GM21367 (cell line): ENCODE measurements around the gene GFRA1.

ENCODE experiments used
- ATAC-seq: cut with Tn5 transposase; IDR thresholded peaks from one replicate; pipeline ENCODE4 v1.9.1; 2021; ENCODE audit not compliant: unreplicated experiment

Gene GFRA1

GRCh38 chr10:116109481-116109880 lies 163.5 kb downstream of the GFRA1 start:
- ATAC-seq, result no peak

DNA sequence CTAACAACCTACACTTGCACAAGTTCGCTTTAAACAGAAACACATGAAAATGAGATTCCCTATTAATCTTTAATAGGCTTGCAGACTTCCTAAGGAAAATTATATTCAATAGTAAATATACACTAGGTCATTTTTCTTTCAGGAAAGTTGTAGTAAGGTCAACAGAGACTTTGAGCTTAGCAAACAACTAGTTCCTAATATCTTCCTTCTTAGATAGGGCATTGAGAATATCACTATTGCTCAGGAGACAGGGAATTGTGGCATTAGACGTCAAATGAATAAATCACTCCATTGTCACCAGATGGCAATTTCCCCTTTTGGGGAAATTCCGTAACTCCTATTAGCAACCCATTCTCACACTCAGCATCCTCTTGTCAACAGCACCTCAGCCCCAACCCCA lies 164.9 kb downstream of the GFRA1 start:
- ATAC-seq, result no peak

DNA sequence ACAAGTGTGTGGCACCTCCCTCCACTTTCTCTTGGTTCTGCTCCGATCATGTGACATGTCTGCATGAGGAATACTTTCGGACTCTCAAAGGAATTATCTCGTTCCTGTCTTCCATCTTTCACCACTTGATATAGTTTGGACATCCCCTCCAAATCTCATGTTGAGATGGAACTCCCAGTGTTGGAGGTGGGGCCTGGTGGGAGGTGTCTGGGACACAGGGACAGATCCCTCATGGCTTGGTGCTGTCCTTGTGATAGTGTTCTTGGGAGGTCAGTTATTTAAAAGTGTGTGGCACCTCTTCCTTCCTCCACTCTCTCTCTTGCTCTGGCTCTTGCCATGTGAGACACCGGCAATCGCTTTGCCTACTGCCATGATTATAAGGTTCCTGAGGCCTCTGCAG lies 166.4 kb downstream of the GFRA1 start:
- no peak for ATAC-seq

- ATAC-seq, result no peak
Observed at GRCh38 chr10:116105264-116105663, 167.7 kb downstream of the GFRA1 start.

DNA sequence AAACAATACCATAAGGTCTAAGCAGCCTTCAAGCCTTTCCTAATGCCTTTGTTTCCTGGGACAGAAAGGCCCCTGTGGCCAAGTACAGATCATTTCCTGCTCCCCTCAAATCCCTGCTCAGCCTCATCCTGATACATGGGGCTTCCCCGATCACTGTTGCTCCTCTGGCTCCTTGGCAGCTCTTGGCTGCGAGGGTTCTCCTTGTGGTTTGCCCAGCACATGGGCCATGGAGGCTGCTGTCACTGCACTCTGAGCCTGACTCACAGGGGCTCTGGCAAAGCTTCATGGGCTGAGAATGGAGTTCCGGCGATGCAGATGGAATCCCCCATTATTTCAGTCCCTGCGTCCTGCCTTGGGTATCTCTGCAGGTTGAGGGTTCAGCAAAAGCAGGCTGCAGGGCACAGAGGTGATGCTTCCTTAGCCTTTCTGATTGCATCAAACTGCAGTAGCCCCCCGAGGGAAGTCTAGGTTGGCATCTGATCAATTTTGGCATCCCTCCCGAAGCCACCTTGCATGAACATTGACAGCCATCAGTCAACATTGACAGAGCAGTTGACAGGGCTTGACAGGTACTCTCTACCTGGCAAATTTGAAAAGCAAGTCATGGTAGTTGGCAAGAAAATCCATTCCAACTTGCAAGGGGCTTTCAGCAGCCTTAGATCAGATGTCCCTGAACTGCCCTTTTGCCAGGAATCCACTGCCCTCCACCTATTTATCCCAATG lies 168.6 kb downstream of the GFRA1 start:
- no peak for ATAC-seq

DNA sequence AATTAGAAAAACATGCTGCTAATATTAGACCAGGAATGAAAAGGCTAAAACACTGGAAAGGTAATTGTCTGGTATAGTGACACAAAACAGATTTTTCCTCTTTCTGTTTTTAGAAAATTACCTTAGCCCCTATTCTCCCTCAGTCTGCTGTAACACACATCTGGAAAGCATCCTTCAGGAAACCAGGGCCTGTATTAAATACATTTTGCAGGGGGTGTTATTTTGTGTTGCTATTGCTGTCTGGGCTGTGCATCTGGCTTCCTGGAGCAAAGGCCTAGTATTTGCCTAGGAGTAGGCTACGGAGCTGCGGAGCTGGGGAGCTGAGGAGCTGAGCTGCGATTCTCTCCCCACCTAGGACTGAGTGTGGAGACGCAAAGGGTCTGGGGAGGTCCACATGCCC lies 169.3 kb downstream of the GFRA1 start:
- ATAC-seq, result no peak

DNA sequence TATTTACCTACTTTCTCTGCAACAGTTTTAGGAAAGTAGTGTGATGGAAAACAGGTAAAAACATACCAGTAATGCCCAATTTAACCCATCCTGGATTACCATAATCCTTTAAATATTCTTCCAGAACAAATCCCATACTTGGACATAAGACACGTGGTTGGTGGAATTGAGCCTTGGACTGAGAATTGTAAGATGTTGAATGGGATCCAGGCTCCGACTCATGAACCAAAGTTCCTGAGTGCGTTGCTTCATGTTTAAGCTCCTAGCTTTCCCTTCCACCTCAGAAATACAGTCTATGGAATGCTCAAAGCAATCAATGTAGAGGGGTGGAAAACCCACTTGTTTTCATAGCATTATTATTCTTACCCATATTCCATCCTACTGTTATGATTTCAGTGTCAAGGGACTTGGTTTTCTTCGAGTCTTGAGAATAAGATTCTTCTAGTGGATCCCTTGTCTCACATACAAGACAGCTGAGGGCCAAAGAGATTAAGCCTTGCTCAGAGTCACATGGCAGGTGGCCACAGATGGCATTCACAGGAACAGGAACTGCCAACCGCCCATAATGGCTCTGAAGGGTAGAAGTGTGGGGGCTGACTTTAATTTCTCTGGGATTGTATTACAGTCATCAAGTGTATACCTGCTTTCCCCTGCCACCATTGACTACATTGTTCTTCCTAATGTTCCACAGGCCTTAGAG lies 171.2 kb downstream of the GFRA1 start:
- no peak for ATAC-seq

- ATAC-seq, result no peak
Observed at GRCh38 chr10:116100984-116101383, 172.0 kb downstream of the GFRA1 start.

DNA sequence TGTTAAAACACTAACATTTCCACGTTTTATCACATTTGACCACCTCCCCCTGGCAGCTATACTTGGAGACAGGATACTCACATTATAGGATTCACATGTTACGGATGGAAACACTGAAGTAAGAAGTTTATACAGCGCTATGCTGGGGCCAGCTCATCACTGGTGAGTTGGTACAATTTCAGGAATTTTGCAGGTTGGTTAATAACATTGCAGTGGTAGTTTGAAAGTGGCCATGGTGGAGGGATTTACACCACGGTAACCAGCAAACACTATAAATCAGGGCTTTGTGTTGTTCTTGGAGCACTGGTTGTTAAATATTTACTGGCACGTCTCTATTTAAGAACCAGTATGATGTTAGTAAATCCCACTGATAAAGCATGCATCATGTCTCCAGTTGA lies 174.0 kb downstream of the GFRA1 start:
- ATAC-seq, result no peak

GRCh38 chr10:116098411-116099022 lies 174.5 kb downstream of the GFRA1 start:
- ATAC-seq, result no peak

DNA sequence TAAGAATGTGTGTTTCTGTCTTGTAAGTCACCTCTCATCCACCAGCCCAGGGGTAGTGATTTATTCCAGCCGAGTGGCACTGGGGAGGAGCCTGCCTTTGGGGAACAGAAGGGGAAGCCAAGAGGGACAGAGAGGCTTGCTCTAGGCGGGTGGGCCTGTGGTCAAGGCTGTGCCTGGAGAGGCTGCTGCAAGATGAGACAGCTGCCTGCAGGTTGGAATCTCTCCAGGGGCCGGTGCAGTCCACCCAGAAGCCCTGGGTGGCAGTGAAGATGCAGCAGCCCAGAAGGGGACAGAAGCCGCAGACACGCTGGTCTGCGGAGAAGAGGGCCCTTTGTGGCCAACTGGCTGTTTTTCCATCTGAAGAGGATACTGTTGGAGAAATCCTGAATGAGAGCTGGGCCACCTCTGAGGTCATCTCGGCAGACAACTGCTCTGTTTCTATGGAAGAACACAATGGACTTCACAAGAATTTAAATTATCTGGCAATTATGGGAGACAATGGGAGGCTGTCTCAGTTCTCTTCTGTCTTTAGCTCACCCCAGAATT lies 175.7 kb downstream of the GFRA1 start:
- ATAC-seq, result no peak

GRCh38 chr10:116096526-116096925 lies 176.5 kb downstream of the GFRA1 start:
- no peak for ATAC-seq

DNA sequence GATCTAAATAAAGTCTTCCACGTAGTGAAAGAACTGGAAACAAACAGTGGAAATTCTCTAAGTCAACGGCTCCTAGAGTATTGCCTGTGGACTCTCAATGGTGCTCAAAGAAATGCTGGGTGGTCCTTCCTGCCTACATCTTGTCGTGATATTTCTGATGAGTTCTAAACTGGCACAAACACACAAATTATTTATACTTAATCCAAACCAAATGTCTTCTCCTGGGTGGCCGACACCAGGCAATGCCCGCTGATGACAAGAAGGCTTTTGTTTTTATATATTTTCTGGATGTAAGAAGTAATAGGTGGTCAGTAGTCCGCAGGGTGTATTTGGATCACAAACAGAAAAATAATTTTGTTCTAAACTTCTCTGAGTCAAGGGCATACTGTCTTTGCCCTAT lies 178.7 kb downstream of the GFRA1 start:
- no peak for ATAC-seq

GRCh38 chr10:116093031-116093430 lies 180.0 kb downstream of the GFRA1 start:
- ATAC-seq, result no peak

- ATAC-seq, result no peak
Observed at GRCh38 chr10:116088985-116089384, 184.0 kb downstream of the GFRA1 start.

DNA sequence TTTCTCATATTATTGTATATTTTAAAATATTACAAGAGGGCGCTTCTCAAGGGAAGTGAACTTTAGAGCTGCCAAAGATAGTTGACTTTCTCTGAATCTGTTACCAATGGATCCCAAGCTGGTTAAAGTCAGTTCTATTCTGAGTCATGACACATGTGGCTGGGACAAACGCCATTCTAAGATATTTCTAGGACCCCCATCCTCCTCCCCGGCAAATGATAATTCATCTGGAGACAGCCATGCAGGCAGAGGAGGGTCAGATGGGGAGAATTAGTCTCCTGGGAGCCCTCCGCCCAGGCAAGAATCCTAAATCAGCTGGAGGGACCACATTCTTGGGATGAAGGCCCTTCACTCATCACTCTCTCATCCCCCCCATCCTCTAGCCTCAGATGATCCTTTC lies 187.7 kb downstream of the GFRA1 start:
- ATAC-seq, result no peak

DNA sequence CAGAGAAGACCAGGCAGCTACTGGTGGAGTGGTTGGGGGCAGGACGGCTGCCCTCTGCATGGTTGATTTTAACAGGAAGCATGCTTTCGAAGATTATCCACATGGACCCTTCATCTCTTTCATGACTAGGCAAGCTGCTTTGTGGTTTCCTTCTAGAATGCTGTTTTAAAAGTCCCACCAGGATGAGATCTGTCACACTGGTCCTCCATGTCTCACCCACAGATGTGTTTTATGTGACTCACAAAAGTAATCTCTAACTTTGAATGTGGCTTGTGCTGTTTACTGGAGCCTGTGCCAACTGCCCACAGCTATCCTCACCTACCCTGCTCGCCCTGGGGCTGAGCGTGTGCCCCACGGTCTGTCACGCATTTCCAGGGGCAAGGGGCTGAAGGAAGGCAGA lies 188.8 kb downstream of the GFRA1 start:
- ATAC-seq, result no peak

DNA sequence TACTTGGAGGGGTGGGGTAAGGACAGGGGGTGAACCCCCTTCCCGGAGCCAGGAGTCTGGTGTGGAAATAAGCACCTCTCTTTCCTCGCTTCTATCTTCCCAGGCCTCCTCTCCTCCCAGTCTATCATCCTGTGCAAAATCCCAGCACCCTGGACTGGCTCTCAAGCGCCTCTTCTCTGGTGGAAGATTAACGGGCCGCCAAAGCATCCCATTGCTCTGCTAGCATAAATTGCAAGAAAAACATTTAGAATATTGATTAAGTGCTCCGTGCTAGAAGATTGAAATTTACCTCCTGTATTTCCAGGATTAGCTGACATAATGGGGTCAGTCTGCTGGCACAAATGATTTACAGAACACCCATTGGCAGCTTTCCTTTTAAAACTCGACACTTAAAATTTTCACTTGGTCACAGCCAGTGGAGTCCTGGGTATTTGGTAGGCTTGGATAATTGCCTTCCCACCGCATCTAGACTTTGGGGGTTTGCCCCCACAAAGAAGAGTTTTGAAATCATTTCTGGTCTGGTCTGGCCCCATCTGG lies 189.7 kb downstream of the GFRA1 start:
- no peak for ATAC-seq

DNA sequence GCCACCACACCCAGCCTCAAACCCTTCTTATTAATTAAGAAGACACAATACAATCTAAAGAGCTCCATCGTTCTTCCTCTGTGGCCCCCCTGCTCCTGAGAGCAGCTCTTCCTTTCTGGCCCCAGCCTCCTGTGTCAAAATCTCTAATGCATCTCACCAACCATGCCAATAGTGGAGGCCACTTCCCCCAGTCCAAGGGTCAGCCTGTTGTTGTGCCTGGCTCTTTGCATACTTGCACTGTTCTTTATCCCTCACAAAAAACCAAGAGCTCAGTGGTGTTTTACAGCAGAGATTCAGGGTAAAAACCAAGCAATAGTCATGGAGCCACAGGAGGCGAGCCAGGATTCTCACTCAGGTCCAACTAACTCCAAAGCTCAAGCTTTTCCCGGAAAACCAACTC lies 190.2 kb downstream of the GFRA1 start:
- no peak for ATAC-seq

DNA sequence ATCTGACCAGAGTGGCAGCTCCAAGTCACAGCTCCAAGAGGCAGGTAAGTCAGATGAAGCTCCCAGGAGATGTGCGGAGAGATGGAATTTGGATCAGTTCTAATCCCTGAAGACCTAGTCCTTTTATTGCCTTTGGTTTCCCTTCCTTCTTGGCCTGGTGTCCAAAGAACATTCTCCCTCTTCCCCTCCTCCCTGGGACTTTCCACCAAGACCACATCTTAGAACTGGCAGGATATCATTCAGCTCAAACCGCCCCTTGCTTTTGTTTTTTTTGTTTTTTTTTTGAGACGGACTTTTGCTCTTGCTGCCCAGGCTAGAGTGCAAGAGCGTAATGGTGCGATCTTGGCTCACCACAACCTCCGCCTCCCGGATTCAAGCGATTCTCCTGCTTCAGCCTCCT lies 190.8 kb downstream of the GFRA1 start:
- ATAC-seq, result no peak

DNA sequence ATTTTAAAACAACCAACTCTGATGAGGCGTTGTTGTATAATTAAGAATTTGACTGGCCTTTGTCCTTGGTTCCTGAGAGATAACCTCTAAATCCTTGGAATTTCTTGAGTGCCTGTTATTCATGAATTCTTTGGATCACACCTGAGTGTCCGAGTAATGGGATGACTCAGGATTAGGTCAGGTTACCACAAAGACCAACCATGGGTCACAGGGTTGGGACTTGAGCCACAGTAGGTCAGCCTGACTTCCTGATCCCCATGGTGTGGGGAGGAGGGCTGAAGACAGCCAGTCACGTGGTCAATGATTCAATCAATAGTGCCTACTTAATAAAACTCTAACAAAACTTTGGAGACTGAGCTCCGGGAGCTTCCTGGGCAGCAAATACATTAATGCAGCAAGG lies 192.5 kb downstream of the GFRA1 start:
- ATAC-seq, result no peak

DNA sequence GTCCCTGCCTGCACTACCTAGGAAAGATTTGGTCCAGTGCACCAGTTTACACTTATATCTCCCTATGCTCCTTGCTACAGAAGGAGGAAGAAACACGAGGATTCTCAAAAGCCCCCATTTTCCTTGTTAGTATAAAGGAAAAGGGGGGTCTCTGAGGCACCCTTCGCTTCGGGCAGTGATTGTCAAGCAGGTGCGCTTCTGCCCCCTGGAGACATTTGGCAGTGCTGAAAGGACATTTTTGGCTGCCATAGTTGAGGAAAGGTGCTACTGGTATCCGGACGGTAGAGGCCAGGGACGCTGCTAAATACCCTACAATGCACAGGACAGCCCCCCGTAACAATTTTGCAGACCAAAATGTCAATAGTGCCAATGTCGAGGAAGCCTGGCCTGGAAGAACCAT lies 193.7 kb downstream of the GFRA1 start:
- ATAC-seq, result no peak
